ENCODE measurements around the gene ELMO1. TPM values are rescaled to one million over a fixed set of nuclear protein-coding genes. Genes with fewer than 3 reads are reported as not detected.

Gene ELMO1
- total and polyA plus RNA-seq, 11 donors: 6.9 to 38.6 (median 14.7) TPM

- intact Hi-C loops (cut with DNase I): no loop called here
- no peak overlapping the region for H3K4me3 ChIP-seq
- no peaks in the 10 kb centered on the region for H3K9me3 ChIP-seq
- H3K36me3 ChIP-seq: peaks cover 0 to 44% (median 9%) of the 10 kb centered on the region in 9 donors
- H3K4me1 ChIP-seq: peaks cover 0 to 13% (median 1%) of the 10 kb centered on the region in 12 donors
- H3K27ac ChIP-seq: no peak overlapping the region
- TF ChIP-seq, protein P1, sequence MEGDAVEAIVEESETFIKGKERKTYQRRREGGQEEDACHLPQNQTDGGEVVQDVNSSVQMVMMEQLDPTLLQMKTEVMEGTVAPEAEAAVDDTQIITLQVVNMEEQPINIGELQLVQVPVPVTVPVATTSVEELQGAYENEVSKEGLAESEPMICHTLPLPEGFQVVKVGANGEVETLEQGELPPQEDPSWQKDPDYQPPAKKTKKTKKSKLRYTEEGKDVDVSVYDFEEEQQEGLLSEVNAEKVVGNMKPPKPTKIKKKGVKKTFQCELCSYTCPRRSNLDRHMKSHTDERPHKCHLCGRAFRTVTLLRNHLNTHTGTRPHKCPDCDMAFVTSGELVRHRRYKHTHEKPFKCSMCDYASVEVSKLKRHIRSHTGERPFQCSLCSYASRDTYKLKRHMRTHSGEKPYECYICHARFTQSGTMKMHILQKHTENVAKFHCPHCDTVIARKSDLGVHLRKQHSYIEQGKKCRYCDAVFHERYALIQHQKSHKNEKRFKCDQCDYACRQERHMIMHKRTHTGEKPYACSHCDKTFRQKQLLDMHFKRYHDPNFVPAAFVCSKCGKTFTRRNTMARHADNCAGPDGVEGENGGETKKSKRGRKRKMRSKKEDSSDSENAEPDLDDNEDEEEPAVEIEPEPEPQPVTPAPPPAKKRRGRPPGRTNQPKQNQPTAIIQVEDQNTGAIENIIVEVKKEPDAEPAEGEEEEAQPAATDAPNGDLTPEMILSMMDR (IDR thresholded peaks at IDR 0.05): no peak
- TF ChIP-seq POLR2A (IDR thresholded peaks at IDR 0.05): no peak
- ATAC-seq (no peak), DNase-seq (no peak)
- no peaks in the 10 kb centered on the region for H3K27me3 ChIP-seq
- WGBS, 4 donors: 73 to 82% (median 80%) methylated on average over 7 of the region's 7 CpGs
Measured at GRCh38 chr7:37225285-37225969, 223.2 kb downstream of the ELMO1 start.

DNA sequence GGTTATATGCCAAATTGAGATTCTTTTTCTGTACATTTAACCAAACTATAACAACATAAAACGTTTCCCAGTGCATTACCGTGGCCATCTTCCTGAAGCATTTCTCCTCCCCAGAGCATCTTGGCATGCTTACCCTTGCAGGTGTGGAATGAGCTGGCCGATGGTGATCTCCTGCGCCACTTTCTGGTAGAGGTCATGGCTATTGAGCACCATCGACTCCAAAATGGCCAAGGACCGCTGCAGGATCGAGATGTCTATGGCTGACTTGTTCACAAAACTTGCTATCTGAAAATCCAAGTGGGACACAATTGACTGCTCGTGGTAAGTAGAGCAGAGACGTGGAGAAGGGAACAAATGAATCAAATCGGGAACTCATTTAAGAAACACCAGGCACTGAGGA lies 223.9 kb downstream of the ELMO1 start:
- Histone ChIP-seq H3K4me3 (no peak overlapping the region), H3K36me3 (peaks cover 0 to 44% (median 9%) of the 10 kb centered on the region in 9 donors), H3K4me1 (peaks cover 0 to 6% (median 0%) of the 10 kb centered on the region in 12 donors), H3K27ac (no peak overlapping the region), H3K9me3 (no peaks in the 10 kb centered on the region), H3K27me3 (no peaks in the 10 kb centered on the region)
- DNase-seq (no peak), ATAC-seq (no peak)
- TF ChIP-seq, protein P1 (IDR thresholded peaks at IDR 0.05): no peak
- no peak for TF ChIP-seq POLR2A (IDR thresholded peaks at IDR 0.05)
- WGBS, 4 donors: 93 to 96% (median 95%) methylated on average over 10 of the region's 10 CpGs
- intact Hi-C loops (cut with DNase I): loop anchor here in 1 of 10 donors (5.0 kb wide), 1 partner anchor 223 kb away; the partner anchor contains the start of gene ELMO1

GRCh38 chr7:37220664-37221063 lies 228.0 kb downstream of the ELMO1 start:
- no peak for ATAC-seq
- Histone ChIP-seq H3K4me3 (no peak overlapping the region), H3K9me3 (no peaks in the 10 kb centered on the region), H3K36me3 (peaks cover 0 to 42% (median 9%) of the 10 kb centered on the region in 9 donors), H3K27me3 (no peaks in the 10 kb centered on the region), H3K27ac (no peak overlapping the region), H3K4me1 (peaks cover 0 to 38% (median 21%) of the 10 kb centered on the region in 12 donors)
- TF ChIP-seq, protein P1 (IDR thresholded peaks at IDR 0.05): no peak
- no peak for TF ChIP-seq POLR2A (IDR thresholded peaks at IDR 0.05)
- intact Hi-C loops (cut with DNase I): loop anchor here in 1 of 10 donors (5.0 kb wide), 1 partner anchor 227 kb away; the partner anchor contains the start of gene ELMO1
- 63 to 98% (median 97%) methylated on average over 4 to 6 of the region's 6 CpGs for WGBS, 4 donors
- no peak for DNase-seq

DNA sequence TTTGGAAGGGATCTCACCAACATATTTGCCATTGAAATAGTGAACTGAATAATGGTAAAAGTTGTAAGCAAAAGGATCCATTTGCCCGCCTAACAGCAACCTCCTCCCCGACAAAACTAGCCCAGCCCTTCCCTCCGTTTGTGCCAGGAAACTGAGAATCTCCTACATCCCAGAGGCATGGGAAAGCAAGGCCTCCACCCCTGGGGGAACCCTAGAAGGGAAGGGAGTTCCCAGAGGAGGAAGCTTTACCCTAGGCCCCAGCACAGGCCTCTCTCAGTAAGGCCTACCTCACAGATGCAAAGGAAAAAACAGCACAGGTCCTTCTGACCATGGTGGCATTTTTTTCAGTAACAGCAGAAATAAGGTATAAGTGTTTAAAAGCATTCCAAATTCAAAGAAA lies 229.7 kb downstream of the ELMO1 start:
- Histone ChIP-seq H3K27me3 (no peaks in the 10 kb centered on the region), H3K4me3 (no peak overlapping the region), H3K4me1 (peaks cover 0 to 40% (median 23%) of the 10 kb centered on the region in 12 donors), H3K36me3 (peaks cover 0 to 32% (median 9%) of the 10 kb centered on the region in 9 donors), H3K27ac (peak overlapping the region in 6 of 12 donors; percentile 12 to 43 (median 24)), H3K9me3 (no peaks in the 10 kb centered on the region)
- intact Hi-C loops (cut with DNase I): loop anchor here in 6 of 10 donors (5.0 to 10.0 kb wide), 8 partner anchors 63 to 608 kb away; partner anchors contain the start of gene ELMO1 (in 2 of the 6)
- ATAC-seq (peak; percentile 39 to 83 (median 68)), DNase-seq (peak in 4 of 5 donors; percentile 39 to 45 (median 41))
- TF ChIP-seq, protein P1 (IDR thresholded peaks at IDR 0.05): no peak
- TF ChIP-seq POLR2A (IDR thresholded peaks at IDR 0.05): no peak
- whole genome bisulfite sequencing, 4 donors: 47 to 61% (median 55%) methylated on average over 3 of the region's 3 CpGs

All from heart left ventricle (tissue), 16 donors.